Left lung (tissue), 10 donors: Measurements from ENCODE around the gene STARD3. TPM values are rescaled to one million over a fixed set of nuclear protein-coding genes. Genes with fewer than 3 reads are reported as not detected.

Source experiments
- ATAC-seq: fragments of 200-7000 bp; cut with Tn5 transposase; one replicate; pipeline ENCODE4 v1.9.1; 2020; ENCODE audit warnings: moderate library complexity
- DNase-seq, 4 donors: peaks; one replicate each; pipeline ENCODE4 v3.0.0-alpha.2; 2013 to 2020
- H3K27ac ChIP-seq, 2 donors: fragments of 200-600 bp; sonication (generic) in 1 of 2; one replicate each; pipeline versions ENCODE4 v1.5.0 to v1.8.0; 2020 to 2021
- H3K27me3 ChIP-seq, 2 donors: fragments of 200-600 bp; sonication (generic) in 1 of 2; one replicate each; pipeline versions ENCODE4 v1.5.0 to v1.8.0; 2020 to 2021
- H3K36me3 ChIP-seq, 2 donors: fragments of 200-600 bp; sonication (generic) in 1 of 2; one replicate each; pipeline versions ENCODE4 v1.5.0 to v1.8.0; 2020 to 2021
- H3K4me1 ChIP-seq, 2 donors: fragments of 200-600 bp; one replicate each; pipeline ENCODE4 v1.8.0; 2021
- H3K4me3 ChIP-seq, 2 donors: fragments of 200-600 bp; sonication (generic) in 1 of 2; one replicate each; pipeline versions ENCODE4 v1.5.0 to v1.8.0; 2020 to 2021; ENCODE audit warnings: mild to moderate bottlenecking in 1 of 2
- H3K9me3 ChIP-seq, 2 donors: fragments of 200-600 bp; sonication (generic) in 1 of 2; one replicate each; pipeline versions ENCODE4 v1.5.0 to v1.8.0; 2020 to 2021
- intact Hi-C, 2 donors: fragments of 100-400 bp; cut with DNase I; formaldehyde crosslinking; loops; one replicate each; pipeline versions ENCODE4 v1.11.2 to v1.14.2; 2022
- polyA plus RNA-seq, 6 donors: library from polyadenylated mRNA; unstranded; fragments of 120-200 nt; gene quantifications; one replicate each; pipeline ENCODE4 v1.2.1, GENCODE V29; 2013; ENCODE audit not compliant: insufficient read length in 6 of 6
- total RNA-seq, 2 donors: library from RNA; stranded (reverse); fragmentation: NEBNext Ultra II Directional; extraction: Animal tissue kit (Norgen Biotek cat#: 25700); gene quantifications; one replicate each; pipeline ENCODE4 v1.2.1, GENCODE V29; 2021
- TF ChIP-seq, protein P1 (sequence below), 2 donors: fragments of 200-600 bp; sonication (generic) in 1 of 2; IDR thresholded peaks; one replicate each; pipeline versions ENCODE4 v1.5.0 to v1.8.0; 2021; ENCODE audit warnings: antibody characterized with exemption in 2 of 2
- donor health status: DM: no; HTN: yes; CAD: no.
- donor health status: DM: no; HTN: no; CAD: no.

Gene STARD3
- total and polyA plus RNA-seq, 8 donors: 42.1 to 66.1 (median 55.9) TPM

DNA sequence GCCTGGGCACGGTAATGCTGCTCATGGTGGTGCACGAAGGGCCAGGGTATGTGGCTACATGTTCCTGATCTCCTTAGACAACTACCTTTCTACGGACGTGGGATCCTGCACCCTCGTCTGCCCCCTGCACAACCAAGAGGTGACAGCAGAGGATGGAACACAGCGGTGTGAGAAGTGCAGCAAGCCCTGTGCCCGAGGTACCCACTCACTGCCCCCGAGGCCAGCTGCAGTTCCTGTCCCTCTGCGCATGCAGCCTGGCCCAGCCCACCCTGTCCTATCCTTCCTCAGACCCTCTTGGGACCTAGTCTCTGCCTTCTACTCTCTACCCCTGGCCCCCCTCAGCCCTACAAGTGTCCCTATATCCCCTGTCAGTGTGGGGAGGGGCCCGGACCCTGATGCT, 74.9 kb downstream of the STARD3 start:
- ATAC-seq: no peak

More for the DNA sequence above, 74.9 kb downstream of the STARD3 start:
- Histone ChIP-seq H3K27ac (no peak overlapping the region), H3K9me3 (no peaks in the 10 kb centered on the region), H3K27me3 (no peaks in the 10 kb centered on the region), H3K4me1 (no peaks in the 10 kb centered on the region), H3K36me3 (peaks cover 0 to 72% of the 10 kb centered on the region in 2 donors), H3K4me3 (no peak overlapping the region)
- TF ChIP-seq, protein P1, sequence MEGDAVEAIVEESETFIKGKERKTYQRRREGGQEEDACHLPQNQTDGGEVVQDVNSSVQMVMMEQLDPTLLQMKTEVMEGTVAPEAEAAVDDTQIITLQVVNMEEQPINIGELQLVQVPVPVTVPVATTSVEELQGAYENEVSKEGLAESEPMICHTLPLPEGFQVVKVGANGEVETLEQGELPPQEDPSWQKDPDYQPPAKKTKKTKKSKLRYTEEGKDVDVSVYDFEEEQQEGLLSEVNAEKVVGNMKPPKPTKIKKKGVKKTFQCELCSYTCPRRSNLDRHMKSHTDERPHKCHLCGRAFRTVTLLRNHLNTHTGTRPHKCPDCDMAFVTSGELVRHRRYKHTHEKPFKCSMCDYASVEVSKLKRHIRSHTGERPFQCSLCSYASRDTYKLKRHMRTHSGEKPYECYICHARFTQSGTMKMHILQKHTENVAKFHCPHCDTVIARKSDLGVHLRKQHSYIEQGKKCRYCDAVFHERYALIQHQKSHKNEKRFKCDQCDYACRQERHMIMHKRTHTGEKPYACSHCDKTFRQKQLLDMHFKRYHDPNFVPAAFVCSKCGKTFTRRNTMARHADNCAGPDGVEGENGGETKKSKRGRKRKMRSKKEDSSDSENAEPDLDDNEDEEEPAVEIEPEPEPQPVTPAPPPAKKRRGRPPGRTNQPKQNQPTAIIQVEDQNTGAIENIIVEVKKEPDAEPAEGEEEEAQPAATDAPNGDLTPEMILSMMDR (IDR thresholded peaks at IDR 0.05): no peak
- intact Hi-C loops: no loop called here
- peak in 1 of 4 donors; percentile 51 for DNase-seq

Other genes with a start within 250 kb of the STARD3 start
- gene FBXL20, start 235.5 kb upstream of the STARD3 start, total RNA-seq: 10 to 100 TPM; 19.9 to 27.3 TPM
- 10 to 100 TPM; 14.1 to 19.1 (median 16.8) TPM for gene FBXL20, start 235.5 kb upstream of the STARD3 start, polyA plus RNA-seq
- gene MED1, start 185.9 kb upstream of the STARD3 start, total RNA-seq: 10 to 100 TPM; 32.1 to 35.4 TPM
- 10 to 100 TPM; 54.8 to 63.2 (median 57.0) TPM for gene MED1, start 185.9 kb upstream of the STARD3 start, polyA plus RNA-seq
- 10 to 100 TPM; 43.9 to 53.9 TPM for gene CDK12, start 175.7 kb upstream of the STARD3 start, total RNA-seq
- gene CDK12, start 175.7 kb upstream of the STARD3 start, polyA plus RNA-seq: 10 to 100 TPM; 65.7 to 77.3 (median 70.7) TPM
- not detected for gene NEUROD2, start 29.2 kb upstream of the STARD3 start, total RNA-seq
- gene NEUROD2, start 29.2 kb upstream of the STARD3 start, polyA plus RNA-seq: under 1 TPM; 0.03 to 0.11 (median 0.08) TPM
- gene PPP1R1B, start 10.2 kb upstream of the STARD3 start, total RNA-seq: 10 to 100 TPM; 10.6 to 29.7 TPM
- gene PPP1R1B, start 10.2 kb upstream of the STARD3 start, polyA plus RNA-seq: 10 to 100 TPM; 48.0 to 66.4 (median 57.6) TPM
- 1 to 10 TPM; 2.0 to 2.6 TPM for gene TCAP, start 28.2 kb downstream of the STARD3 start, total RNA-seq
- gene TCAP, start 28.2 kb downstream of the STARD3 start, polyA plus RNA-seq: 1 to 10 TPM; 1.3 to 2.4 (median 1.6) TPM
- under 1 TPM; 0.38 to 0.58 TPM for gene PNMT, start 31.3 kb downstream of the STARD3 start, total RNA-seq
- 1 to 10 TPM; 1.6 to 2.4 (median 1.8) TPM for gene PNMT, start 31.3 kb downstream of the STARD3 start, polyA plus RNA-seq
- gene PGAP3, start 50.9 kb downstream of the STARD3 start, total RNA-seq: 10 to 100 TPM; 17.2 to 32.9 TPM
- 10 to 100 TPM; 37.9 to 46.5 (median 41.1) TPM for gene PGAP3, start 50.9 kb downstream of the STARD3 start, polyA plus RNA-seq
- 100 to 1,000 TPM in 1 of 2 donors, 10 to 100 TPM in 1; 65.1 to 137 TPM for gene ERBB2, start 62.9 kb downstream of the STARD3 start, total RNA-seq
- gene ERBB2, start 62.9 kb downstream of the STARD3 start, polyA plus RNA-seq: 100 to 1,000 TPM; 103 to 125 (median 107) TPM
- gene MIEN1, start 93.4 kb downstream of the STARD3 start, total RNA-seq: 10 to 100 TPM; 45.6 to 57.9 TPM
- gene MIEN1, start 93.4 kb downstream of the STARD3 start, polyA plus RNA-seq: 10 to 100 TPM; 18.8 to 27.5 (median 24.0) TPM
- 10 to 100 TPM; 12.4 to 31.9 TPM for gene GRB7, start 100.8 kb downstream of the STARD3 start, total RNA-seq
- gene GRB7, start 100.8 kb downstream of the STARD3 start, polyA plus RNA-seq: 10 to 100 TPM; 25.8 to 34.2 (median 28.2) TPM
- 1 to 10 TPM; 3.3 to 6.6 TPM for gene IKZF3, start 227.2 kb downstream of the STARD3 start, total RNA-seq
- gene IKZF3, start 227.2 kb downstream of the STARD3 start, polyA plus RNA-seq: 1 to 10 TPM; 1.2 to 1.9 (median 1.6) TPM
- gene ZPBP2, start 231.1 kb downstream of the STARD3 start, total RNA-seq: not detected
- gene ZPBP2, start 231.1 kb downstream of the STARD3 start, polyA plus RNA-seq: not detected